A549 treated with CpdA at 1 μM for 4 hours (cell line): ENCODE measurements around the gene OR5L2. TPM values are rescaled to one million over a fixed set of nuclear protein-coding genes. Genes with fewer than 3 reads are reported as not detected.

Experiments
- total RNA-seq: library from RNA; stranded (reverse); fragments of 200-300 nt; extraction: Qiagen RNA extraction; gene quantifications from 5 replicates; pipeline ENCODE4 v1.2.3, GENCODE V29; 2022; ENCODE audit warnings: low read depth

The OR5L2 gene
- not detected in 5 replicates for total RNA-seq

GRCh38 chr11:55826919-55827318 lies at the start of gene OR5L2:
OR5L2 (plus strand) TSS chr11:55827219; CDS start chr11:55827219, 0 bp downstream.

DNA sequence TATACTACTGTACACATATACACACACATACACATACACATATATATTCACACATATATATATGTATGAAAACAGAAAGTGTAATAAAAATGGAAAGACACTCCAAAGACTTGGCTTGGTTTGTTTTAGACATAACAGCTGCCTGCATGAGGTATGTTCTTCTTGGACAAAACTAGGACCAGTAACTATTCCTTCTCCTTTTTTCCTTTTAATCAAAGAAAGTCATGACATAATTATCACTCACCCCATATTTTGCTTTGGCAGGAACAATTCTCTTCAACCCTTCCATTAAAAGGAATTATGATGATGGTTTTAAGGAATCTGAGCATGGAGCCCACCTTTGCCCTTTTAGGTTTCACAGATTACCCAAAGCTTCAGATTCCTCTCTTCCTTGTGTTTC lies 31.8 kb upstream of the OR5L2 start, which contains the start of gene OR5D14:
TSS of gene OR5D14 (plus strand) at position 301 of the 400 bp plus-strand sequence. CDS start at position 301, 0 bp downstream.

DNA sequence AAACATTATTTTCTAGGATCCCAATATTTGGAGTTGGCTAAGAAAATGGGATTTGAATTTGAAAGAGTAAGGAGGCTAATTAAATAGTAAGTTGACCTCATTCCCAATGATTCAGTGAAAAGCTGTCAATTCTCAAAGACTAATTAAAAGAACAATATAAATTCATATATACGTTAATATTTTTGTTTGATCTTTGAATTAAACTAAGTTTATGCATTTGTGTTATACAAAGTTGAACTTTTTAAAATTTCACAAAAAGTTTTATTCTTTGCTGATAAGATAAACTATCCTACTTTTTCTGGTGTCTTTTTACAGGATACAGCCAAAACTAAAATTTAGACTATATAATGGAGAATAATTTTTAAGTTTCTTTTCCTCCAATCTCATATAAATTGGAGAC lies 16.0 kb upstream of the OR5L2 start, which contains the start of gene OR5L1:
TSS of gene OR5L1 (plus strand) at position 301 of the 400 bp plus-strand sequence. CDS start 100 bp downstream, outside the sequence.

GRCh38 chr11:55819330-55819729 lies 7.7 kb upstream of the OR5L2 start, which contains the start of gene OR5D18:
OR5D18 (plus strand) TSS chr11:55819630; CDS start chr11:55819630, 0 bp downstream.

GRCh38 chr11:55838452-55838851 lies 11.4 kb downstream of the OR5L2 start, which contains the start of gene OR5D16:
OR5D16 (plus strand) TSS chr11:55838752; CDS start chr11:55838752, 0 bp downstream.

Other genes starting within 250 kb of the OR5L2 start
- gene OR4C11, start 219.6 kb upstream of the OR5L2 start, total RNA-seq = not detected in 5 replicates
- gene OR4P4, start 192.1 kb upstream of the OR5L2 start, total RNA-seq = not detected in 5 replicates
- gene OR4S2, start 178.9 kb upstream of the OR5L2 start, total RNA-seq = not detected in 5 replicates
- gene OR4C6, start 165.0 kb upstream of the OR5L2 start, total RNA-seq = not detected in 5 replicates
- gene OR5D13, start 53.8 kb upstream of the OR5L2 start, total RNA-seq = not detected in 5 replicates
- not detected in 5 replicates for gene OR5D14, start 31.7 kb upstream of the OR5L2 start, total RNA-seq
- gene OR5L1, start 15.9 kb upstream of the OR5L2 start, total RNA-seq = not detected in 5 replicates
- gene OR5D18, start 7.6 kb upstream of the OR5L2 start, total RNA-seq = not detected in 5 replicates
- not detected in 5 replicates for gene OR5D16, start 11.5 kb downstream of the OR5L2 start, total RNA-seq
- gene TRIM51, start 56.1 kb downstream of the OR5L2 start, total RNA-seq = not detected in 5 replicates
- gene OR5W2, start 87.4 kb downstream of the OR5L2 start, total RNA-seq = not detected in 5 replicates
- not detected in 5 replicates for gene OR5I1, start 109.2 kb downstream of the OR5L2 start, total RNA-seq
- not detected in 5 replicates for gene OR10AG1, start 142.7 kb downstream of the OR5L2 start, total RNA-seq
- gene OR5F1, start 167.4 kb downstream of the OR5L2 start, total RNA-seq = not detected in 5 replicates
- gene OR5AS1, start 200.4 kb downstream of the OR5L2 start, total RNA-seq = not detected in 5 replicates